Suprapubic skin (tissue), 3 donors: ENCODE measurements around the gene AGBL1.

Experiments used
- CTCF ChIP-seq, 2 donors: fragments of 200-600 bp in 1 of 2; fragments of 450-650 bp in 1 of 2; sonication (generic) in 1 of 2; IDR thresholded peaks; one replicate each; pipeline ENCODE4 v1.5.1; 2016 to 2019; ENCODE audit warnings: antibody characterized with exemption in 2 of 2, mild to moderate bottlenecking in 1 of 2, moderate library complexity in 1 of 2
- POLR2A ChIP-seq, 2 donors: fragments of 450-650 bp; IDR thresholded peaks; one replicate each; pipeline ENCODE4 v1.6.1; 2017; ENCODE audit warnings: antibody characterized with exemption in 2 of 2, mild to moderate bottlenecking in 2 of 2, moderate library complexity in 2 of 2

- TF ChIP-seq CTCF (IDR thresholded peaks at IDR 0.05) = no peak
- no peak for TF ChIP-seq POLR2A (IDR thresholded peaks at IDR 0.05)
Measured at GRCh38 chr15:86087808-86088207, 8.1 kb downstream of the AGBL1 start.
